IPS-11a (cell line): ENCODE measurements around the gene CAV2.

Experiments used
- H3K4me3 ChIP-seq: one replicate; pipeline ENCODE4 v1.5.1; 2013; ENCODE audit warnings: low read depth, low read length, control low read depth

The CAV2 gene

GRCh38 chr7:116545411-116545993 lies 46.0 kb downstream of the CAV2 start:
- H3K4me3 ChIP-seq, result no peak overlapping the region

DNA sequence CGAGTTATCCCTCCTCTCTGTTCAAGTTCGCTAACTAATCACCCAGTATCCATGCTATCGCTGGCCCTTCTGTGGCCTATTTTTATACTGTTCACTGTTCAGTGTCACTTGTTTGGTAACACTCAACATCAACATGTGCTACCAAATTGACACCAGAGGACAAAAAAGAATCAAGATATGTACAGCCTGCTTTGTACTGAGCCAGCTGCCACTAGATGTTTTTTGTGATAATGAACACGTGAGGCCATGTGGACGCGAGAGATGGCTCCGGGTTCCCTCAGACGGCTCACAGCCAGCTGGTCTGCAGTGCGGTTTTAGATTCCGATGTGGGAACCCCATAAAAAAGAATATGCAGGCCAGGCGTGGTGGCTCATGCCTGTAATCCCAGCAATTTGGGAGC lies 46.5 kb downstream of the CAV2 start:
- no peak overlapping the region for H3K4me3 ChIP-seq

DNA sequence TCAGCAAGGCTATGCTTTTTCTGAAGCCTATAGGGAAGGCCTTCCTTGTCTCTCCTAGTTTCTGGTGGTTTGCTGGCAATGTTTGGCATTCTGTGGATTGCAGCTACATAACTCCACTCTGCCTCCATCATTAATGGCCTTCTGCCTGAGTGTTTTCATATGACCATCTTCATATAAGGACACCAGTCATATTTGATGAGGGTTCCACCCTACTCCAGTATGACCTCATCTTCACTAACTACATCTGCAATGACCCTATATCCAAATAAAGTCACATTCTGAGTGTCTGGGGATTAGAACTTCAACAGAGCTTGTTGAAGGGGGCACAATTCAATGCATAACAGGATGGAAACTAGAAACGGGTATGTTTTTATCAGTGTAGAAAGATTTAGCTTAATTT lies 47.4 kb downstream of the CAV2 start:
- H3K4me3 ChIP-seq, result no peak overlapping the region

DNA sequence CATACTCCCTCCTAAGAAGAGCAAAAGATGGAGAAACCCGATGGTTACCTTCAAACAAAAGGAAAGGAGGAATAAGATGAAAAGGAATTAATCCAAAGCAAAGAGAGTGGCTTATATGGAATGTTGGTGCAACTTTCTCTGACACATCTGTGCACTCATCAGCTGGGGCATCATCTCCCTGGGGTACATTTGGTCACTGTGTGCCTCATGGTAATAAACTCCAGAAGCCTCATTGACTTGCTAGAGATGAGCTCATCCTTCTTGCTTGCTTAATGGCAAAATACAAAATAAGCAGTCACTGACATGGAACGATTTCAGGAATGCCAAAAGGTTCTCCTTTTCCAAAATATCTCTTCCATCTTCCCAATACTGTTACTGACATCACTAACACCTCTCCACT lies 47.8 kb downstream of the CAV2 start:
- no peak overlapping the region for H3K4me3 ChIP-seq

GRCh38 chr7:116548506-116548905 lies 49.0 kb downstream of the CAV2 start:
- H3K4me3 ChIP-seq, result no peak overlapping the region

- no peak overlapping the region for H3K4me3 ChIP-seq
Observed at GRCh38 chr7:116549370-116549769, 49.8 kb downstream of the CAV2 start.

DNA sequence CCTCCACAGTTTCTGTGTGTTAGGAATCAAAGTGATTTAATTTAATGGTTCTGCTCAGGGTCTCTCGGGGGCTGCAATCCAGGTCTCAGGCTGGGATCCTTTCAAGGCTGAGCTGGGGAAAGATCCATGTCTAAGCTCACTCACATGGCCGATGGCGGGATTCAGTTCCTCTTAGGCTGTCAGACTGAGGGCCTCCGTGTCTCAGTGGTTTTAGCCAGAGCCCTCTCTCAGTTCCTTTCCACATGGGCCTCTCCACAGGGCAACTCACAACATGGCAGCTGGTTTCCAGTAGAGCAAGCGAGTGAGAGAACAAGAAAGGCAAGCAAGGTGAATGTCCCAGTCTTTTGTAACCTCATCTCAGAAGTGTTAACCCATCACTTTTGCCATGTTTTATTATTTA lies 52.2 kb downstream of the CAV2 start:
- no peak overlapping the region for H3K4me3 ChIP-seq

GRCh38 chr7:116552602-116553001 lies 53.1 kb downstream of the CAV2 start:
- no peak overlapping the region for H3K4me3 ChIP-seq

DNA sequence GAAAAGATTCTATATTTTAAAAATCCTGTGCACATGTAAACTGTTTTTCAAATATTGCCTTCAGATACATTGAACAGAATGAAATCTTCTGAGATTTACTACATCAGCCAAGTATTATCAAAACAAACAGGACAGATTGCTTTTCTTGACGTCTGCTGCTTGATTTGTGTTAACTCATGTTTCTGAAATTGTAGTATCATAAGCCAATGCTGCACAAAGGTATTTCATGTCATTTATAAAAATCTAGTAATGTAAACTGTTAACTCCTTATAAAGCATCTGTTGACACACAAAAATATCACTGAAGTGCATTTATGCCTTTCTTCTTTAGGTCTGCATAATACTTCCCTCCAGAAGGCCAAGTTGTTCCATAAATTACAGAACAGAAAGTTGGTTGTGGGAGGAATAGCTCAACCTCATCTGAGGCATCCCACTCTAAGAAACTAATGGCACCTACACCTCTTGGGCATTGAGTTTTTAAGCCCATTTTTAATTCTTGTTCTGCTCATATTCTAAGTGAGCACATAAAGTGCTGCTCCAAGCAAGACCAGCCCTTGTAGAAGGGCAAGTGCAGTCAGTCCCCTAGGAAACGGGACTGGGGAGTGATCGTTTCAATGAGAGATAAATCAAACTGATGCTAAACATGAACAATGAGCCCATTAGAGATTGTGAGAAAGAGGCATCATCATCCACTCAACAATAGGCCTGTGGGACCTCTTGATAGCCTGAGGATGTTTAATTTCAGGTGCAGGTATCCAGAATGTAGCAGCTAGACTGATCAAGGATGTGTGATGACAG lies 53.8 kb downstream of the CAV2 start:
- no peak overlapping the region for H3K4me3 ChIP-seq

DNA sequence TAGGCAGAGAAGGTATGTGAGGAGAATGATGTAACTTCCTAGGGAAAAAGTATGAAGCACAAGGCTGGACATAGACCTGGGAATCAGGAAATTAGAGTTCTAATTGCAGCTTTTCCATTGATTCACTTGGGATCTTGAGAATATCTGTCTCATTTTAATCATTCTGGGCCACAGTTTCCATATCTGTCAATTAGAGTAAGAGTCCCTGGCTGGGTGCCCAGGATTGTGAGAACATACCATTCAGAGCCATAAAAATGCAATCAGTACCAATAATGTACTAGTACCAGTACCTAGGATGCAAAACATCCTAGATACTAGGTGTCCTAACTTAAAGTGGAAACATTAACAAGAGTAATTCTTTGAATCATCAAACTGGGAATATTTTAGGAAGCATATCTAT lies 54.9 kb downstream of the CAV2 start:
- H3K4me3 ChIP-seq, result no peak overlapping the region

GRCh38 chr7:116554911-116555310 lies 55.4 kb downstream of the CAV2 start:
- H3K4me3 ChIP-seq, result no peak overlapping the region

DNA sequence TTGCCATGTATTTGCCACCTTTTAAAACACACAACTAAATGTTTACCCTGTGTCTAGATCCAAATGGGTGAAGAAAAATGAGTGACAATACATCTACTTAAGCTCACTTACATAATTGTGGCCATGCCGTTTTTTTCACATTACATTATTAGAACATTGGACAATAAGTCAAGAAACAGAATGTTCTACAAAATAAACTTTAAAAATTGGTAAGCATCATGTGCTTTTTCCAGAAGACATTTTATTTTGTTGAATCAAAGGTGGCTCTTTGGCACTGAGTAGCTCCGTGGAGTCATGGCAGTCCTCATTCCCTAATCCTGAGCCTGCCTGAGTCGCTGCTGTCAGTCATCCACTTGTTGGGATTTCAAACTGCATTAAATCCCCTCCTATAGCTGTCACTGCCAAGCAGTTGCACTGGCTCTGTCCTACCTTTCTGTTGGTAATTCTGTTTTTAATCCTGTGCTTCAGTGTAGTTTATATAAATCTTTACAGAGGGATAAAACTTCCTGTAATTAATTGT lies 57.6 kb downstream of the CAV2 start:
- no peak overlapping the region for H3K4me3 ChIP-seq

- no peak overlapping the region for H3K4me3 ChIP-seq
Observed at GRCh38 chr7:116557901-116558300, 58.4 kb downstream of the CAV2 start.
